GM12892 (cell line): ENCODE results near the gene MYLK.
"Not testable (repeated sequence)": the region's sequence is repeated elsewhere in the genome, so short reads cannot be mapped to it uniquely, and the experiment has no call there.

Experiments
- DNase-seq: peaks from one replicate; pipeline ENCODE4 v3.0.0; 2011; ENCODE audit not compliant: insufficient read length
- FAIRE-seq: peaks from 2 replicates; lab custom pipeline; 2011; peaks lifted over from hg19 to GRCh38; lab: Jason Lieb, UNC
- POLR2A ChIP-seq: IDR thresholded peaks from 2 replicates; pipeline ENCODE4 v1.6.1; 2011; ENCODE audit warnings: low read depth, low read length, control low read depth
- POLR2AphosphoS5 ChIP-seq: IDR thresholded peaks from 2 replicates; pipeline ENCODE4 v1.6.1; 2011; ENCODE audit warnings: low read depth, low read length, control low read depth
- TAF1 ChIP-seq: IDR thresholded peaks from 2 replicates; pipeline ENCODE4 v1.6.1; 2011; ENCODE audit warnings: low read depth, mild to moderate bottlenecking, control low read depth, low read length, borderline replicate concordance

Gene MYLK

GRCh38 chr3:123892195-123892594 lies 8.1 kb upstream of the MYLK start:
- no peak for TF ChIP-seq TAF1
- no peak for TF ChIP-seq POLR2AphosphoS5
- no peak for TF ChIP-seq POLR2A
- DNase-seq (no peak), FAIRE-seq (no peak)

GRCh38 chr3:123890991-123891390 lies 6.9 kb upstream of the MYLK start:
- DNase-seq, FAIRE-seq: not testable (repeated sequence)

- not testable (repeated sequence) for FAIRE-seq, DNase-seq
These were observed 6.0 kb upstream of the MYLK start for GRCh38 chr3:123890162-123890561.

GRCh38 chr3:123884993-123885392 lies 861 bp upstream of the MYLK start:
- FAIRE-seq (no peak), DNase-seq (no peak)
- TF ChIP-seq TAF1 (no peak), POLR2A (no peak), POLR2AphosphoS5 (no peak)

- DNase-seq: no peak
- FAIRE-seq: no peak
- TF ChIP-seq TAF1 (no peak), POLR2AphosphoS5 (no peak), POLR2A (no peak)
These were observed 380 bp downstream of the MYLK start for GRCh38 chr3:123883701-123884202.

GRCh38 chr3:123883111-123883510 lies 1.0 kb downstream of the MYLK start:
- FAIRE-seq: no peak
- no peak for DNase-seq
- no peak for TF ChIP-seq POLR2AphosphoS5

GRCh38 chr3:123881771-123882170 lies 2.4 kb downstream of the MYLK start:
- no peak for FAIRE-seq
- no peak for DNase-seq
- TF ChIP-seq POLR2AphosphoS5 (no peak), POLR2A (no peak), TAF1 (no peak)

- FAIRE-seq (no peak), DNase-seq (no peak)
- no peak for TF ChIP-seq POLR2AphosphoS5
- TF ChIP-seq POLR2A: no peak
- TF ChIP-seq TAF1: no peak
These were observed 3.1 kb downstream of the MYLK start for GRCh38 chr3:123880998-123881561.

GRCh38 chr3:123878807-123879206 lies 5.3 kb downstream of the MYLK start:
- FAIRE-seq: no peak
- TF ChIP-seq POLR2A (no peak), TAF1 (no peak)
- DNase-seq: no peak

- FAIRE-seq: no peak
- DNase-seq: no peak
- TF ChIP-seq TAF1: no peak
These were observed 6.2 kb downstream of the MYLK start for GRCh38 chr3:123877965-123878364.

GRCh38 chr3:123877466-123877865 lies 6.7 kb downstream of the MYLK start:
- TF ChIP-seq POLR2A: no peak
- no peak for FAIRE-seq

GRCh38 chr3:123876858-123877257 lies 7.3 kb downstream of the MYLK start:
- TF ChIP-seq TAF1 (no peak), POLR2A (no peak), POLR2AphosphoS5 (no peak)
- FAIRE-seq (no peak), DNase-seq (no peak)

More at GRCh38 chr3:123877466-123877865, 6.7 kb downstream of the MYLK start:
- no peak for DNase-seq

- no peak for TF ChIP-seq POLR2AphosphoS5
- no peak for TF ChIP-seq TAF1
- TF ChIP-seq POLR2A: no peak
- no peak for FAIRE-seq
- no peak for DNase-seq
These were observed 11.5 kb downstream of the MYLK start for GRCh38 chr3:123872621-123873020.

GRCh38 chr3:123871946-123872345 lies 12.2 kb downstream of the MYLK start:
- TF ChIP-seq POLR2AphosphoS5 (no peak), POLR2A (no peak), TAF1 (no peak)
- FAIRE-seq: no peak
- DNase-seq: no peak

GRCh38 chr3:123870033-123870432 lies 14.1 kb downstream of the MYLK start:
- no peak for TF ChIP-seq POLR2AphosphoS5
- no peak for TF ChIP-seq TAF1
- TF ChIP-seq POLR2A: no peak
- no peak for DNase-seq
- FAIRE-seq: no peak
